Transverse colon (tissue), 4 donors: ENCODE measurements around the gene RNU5D-1. TPM values are rescaled to one million over a fixed set of nuclear protein-coding genes. Genes with fewer than 3 reads are reported as not detected.

Experiments
- DNase-seq: peaks from one replicate; pipeline ENCODE4 v3.0.0-alpha.2; 2019
- H3K27ac ChIP-seq, 4 donors: fragments of 200-600 bp; sonication (generic); 2 replicates each; pipeline ENCODE4 v1.5.1; 2016 to 2018; ENCODE audit warnings: inconsistent platforms in 4 of 4
- H3K27me3 ChIP-seq: fragments of 200-600 bp; sonication (generic); 2 replicates; pipeline ENCODE4 v1.5.1; 2017; ENCODE audit warnings: inconsistent platforms
- H3K36me3 ChIP-seq, 4 donors: fragments of 200-600 bp; sonication (generic); 2 replicates each; pipeline ENCODE4 v1.5.1; 2017 to 2019; ENCODE audit warnings: inconsistent platforms in 4 of 4
- H3K4me1 ChIP-seq, 4 donors: fragments of 200-600 bp; sonication (generic); 2 replicates each; pipeline ENCODE4 v1.5.1; 2017 to 2020; ENCODE audit warnings: inconsistent platforms in 4 of 4
- H3K4me3 ChIP-seq, 4 donors: fragments of 200-600 bp; sonication (generic); 1 replicate in 1 of 4; 2 replicates in 3 of 4; pipeline versions ENCODE4 v1.5.1 to v1.6.1; 2017 to 2019; ENCODE audit warnings: inconsistent platforms in 4 of 4
- H3K9me3 ChIP-seq, 2 donors: fragments of 200-600 bp; sonication (generic); 2 replicates each; pipeline ENCODE4 v1.5.1; 2017 to 2019; ENCODE audit warnings: inconsistent platforms in 2 of 2
- CTCF ChIP-seq, 5 experiments: fragments of 200-600 bp in 3 of 5; fragments of 450-650 bp in 2 of 5; sonication (generic) in 3 of 5; IDR thresholded peaks; 1 replicate in 2 of 5; 2 replicates in 3 of 5; pipeline ENCODE4 v1.5.1; 2016 to 2017; ENCODE audit warnings: antibody characterized with exemption in 5 of 5, inconsistent platforms in 3 of 5, mild to moderate bottlenecking in 2 of 5, moderate library complexity in 1 of 5
- EP300 ChIP-seq: sonication (generic); formaldehyde crosslinking; IDR thresholded peaks from one replicate; pipeline ENCODE4 v1.6.1; 2017; ENCODE audit warnings: antibody characterized with exemption, low read depth
- POLR2A ChIP-seq: fragments of 450-650 bp; IDR thresholded peaks from one replicate; pipeline ENCODE4 v1.6.1; 2016; ENCODE audit warnings: antibody characterized with exemption, mild to moderate bottlenecking, moderate library complexity
- POLR2AphosphoS5 ChIP-seq, 3 donors: sonication (generic); formaldehyde crosslinking; IDR thresholded peaks; one replicate each; pipeline ENCODE4 v1.6.1; 2016; ENCODE audit warnings: antibody characterized with exemption in 3 of 3
- WGBS, 2 donors: methylation state at CpG; one replicate each; pipeline ENCODE4 v1.1.5; 2018; ENCODE audit warnings: low coverage in 1 of 2; 5-methylcytosine and 5-hydroxymethylcytosine counted together
- in situ Hi-C, 4 donors: fragments of 200-750 bp; cut with MboI; loops; one replicate each; pipeline versions ENCODE4 v1.15.0 to v1.15.1; 2017; ENCODE audit warnings: low sequenced_read_pairs in 3 of 4, low pct_ligation_motif_present in 1 of 4, low pct_unique_long_range_greater_than_20kb in 1 of 4
- intact Hi-C: fragments of 100-400 bp; cut with DNase I; formaldehyde crosslinking; loops from one replicate; pipeline ENCODE4 v1.15.1; 2023; ENCODE audit warnings: low total_unique reads
- total RNA-seq, 4 donors: library from RNA; depleted of rRNA; stranded (reverse); fragments of >200 nt; gene quantifications; one replicate each; pipeline ENCODE4 v1.1.0, GENCODE V29; 2016

The RNU5D-1 gene
- total RNA-seq, 4 donors from 2014 or later, result not detected

GRCh38 chr1:44777969-44778635, 47.1 kb upstream of the RNU5D-1 start:
- Histone ChIP-seq H3K4me3 (no peak overlapping the region), H3K9me3 (no peaks in the 10 kb centered on the region), H3K36me3 (peaks cover 0 to 20% (median 4%) of the 10 kb centered on the region in 4 donors), H3K27ac (no peak overlapping the region), H3K4me1 (peaks cover 9 to 29% (median 21%) of the 10 kb centered on the region in 4 donors), H3K27me3 (no peaks in the 10 kb centered on the region)
- no peak for DNase-seq
- intact Hi-C loops, result loop anchor here (5.0 kb wide), 1 partner anchor 524 kb away; no protein-coding TSS in a partner anchor
- in situ Hi-C loops, result loop anchor here in 2 of 4 donors (25.0 kb wide), 2 partner anchors 234 to 534 kb away; partner anchors contain the start of genes HECTD3 (in 1 of the 2) and UROD (in 1 of the 2)
- WGBS, 2 donors, result 72 to 87% methylated on average over 4 to 13 of the region's 13 CpGs
- no peak for TF ChIP-seq POLR2A
- no peak for TF ChIP-seq CTCF (IDR thresholded peaks at IDR 0.05)
- no peak for TF ChIP-seq POLR2AphosphoS5 (IDR thresholded peaks at IDR 0.05)
- no peak for TF ChIP-seq EP300

- Histone ChIP-seq H3K27me3 (no peaks in the 10 kb centered on the region), H3K4me1 (peaks cover 9 to 29% (median 21%) of the 10 kb centered on the region in 4 donors), H3K36me3 (peaks cover 0 to 20% (median 4%) of the 10 kb centered on the region in 4 donors), H3K27ac (peak overlapping the region in 2 of 4 donors; percentile 92 to 94), H3K4me3 (no peak overlapping the region), H3K9me3 (no peaks in the 10 kb centered on the region)
- no peak for DNase-seq
- in situ Hi-C loops, result loop anchor here in 2 of 4 donors (25.0 kb wide), 2 partner anchors 235 to 535 kb away; partner anchors contain the start of genes HECTD3 (in 1 of the 2) and UROD (in 1 of the 2)
- 60 to 66% methylated on average over 1 to 14 of the region's 14 CpGs for WGBS, 2 donors
- TF ChIP-seq POLR2A (no peak), POLR2AphosphoS5 (IDR thresholded peaks at IDR 0.05) (no peak), EP300 (no peak), CTCF (IDR thresholded peaks at IDR 0.05) (no peak)
- intact Hi-C loops, result loop anchor here (5.0 kb wide), 1 partner anchor 525 kb away; no protein-coding TSS in a partner anchor
These were observed 46.6 kb upstream of the RNU5D-1 start for GRCh38 chr1:44777547-44777946.

GRCh38 chr1:44776730-44777068, 45.7 kb upstream of the RNU5D-1 start:
- intact Hi-C loops, result loop anchor here (5.0 kb wide), 1 partner anchor 526 kb away; no protein-coding TSS in a partner anchor
- 19 to 25% methylated on average over 4 to 12 of the region's 12 CpGs for WGBS, 2 donors
- in situ Hi-C loops, result loop anchor here in 2 of 4 donors (25.0 kb wide), 2 partner anchors 236 to 536 kb away; partner anchors contain the start of genes HECTD3 (in 1 of the 2) and UROD (in 1 of the 2)

More at GRCh38 chr1:44776730-44777068, 45.7 kb upstream of the RNU5D-1 start:
- Histone ChIP-seq H3K9me3 (no peaks in the 10 kb centered on the region), H3K27ac (peak overlapping the region; percentile 92 to 97 (median 95)), H3K36me3 (peaks cover 0 to 20% (median 4%) of the 10 kb centered on the region in 4 donors), H3K27me3 (no peaks in the 10 kb centered on the region), H3K4me3 (peak overlapping the region; percentile 72 to 81 (median 78)), H3K4me1 (peaks cover 9 to 29% (median 21%) of the 10 kb centered on the region in 4 donors)
- no peak for DNase-seq
- TF ChIP-seq EP300 (no peak), POLR2A (no peak), POLR2AphosphoS5 (IDR thresholded peaks at IDR 0.05) (no peak), CTCF (IDR thresholded peaks at IDR 0.05) (no peak)
